ENCODE results near the gene FLOT2.

GRCh38 chr17:28878158-28878910, 19.2 kb downstream of the FLOT2 start:
- TF ChIP-seq SP1 (IDR thresholded peaks at IDR 0.05; ENCODE audit: low read depth, low read length) (no peak), ZNF274 (IDR thresholded peaks at IDR 0.05; ENCODE audit: borderline replicate concordance, extremely low read depth, low read length) (no peak), CTCF (IDR thresholded peaks at IDR 0.05; ENCODE audit: control extremely low read depth in 1 of 3, insufficient read depth in 1 of 3, low read depth in 1 of 3, low read length in 3 of 3) (no peak), TBP (IDR thresholded peaks at IDR 0.05; ENCODE audit: low read depth, low read length) (no peak), MAX (IDR thresholded peaks at IDR 0.05) (no peak), BRCA1 (IDR thresholded peaks at IDR 0.05; ENCODE audit: low read depth, low read length) (no peak), TAF1 (IDR thresholded peaks at IDR 0.05; ENCODE audit: low read depth, low read length) (no peak)

Data from H1 (cell line).